Measurements from ENCODE around the gene PTS.

DNA sequence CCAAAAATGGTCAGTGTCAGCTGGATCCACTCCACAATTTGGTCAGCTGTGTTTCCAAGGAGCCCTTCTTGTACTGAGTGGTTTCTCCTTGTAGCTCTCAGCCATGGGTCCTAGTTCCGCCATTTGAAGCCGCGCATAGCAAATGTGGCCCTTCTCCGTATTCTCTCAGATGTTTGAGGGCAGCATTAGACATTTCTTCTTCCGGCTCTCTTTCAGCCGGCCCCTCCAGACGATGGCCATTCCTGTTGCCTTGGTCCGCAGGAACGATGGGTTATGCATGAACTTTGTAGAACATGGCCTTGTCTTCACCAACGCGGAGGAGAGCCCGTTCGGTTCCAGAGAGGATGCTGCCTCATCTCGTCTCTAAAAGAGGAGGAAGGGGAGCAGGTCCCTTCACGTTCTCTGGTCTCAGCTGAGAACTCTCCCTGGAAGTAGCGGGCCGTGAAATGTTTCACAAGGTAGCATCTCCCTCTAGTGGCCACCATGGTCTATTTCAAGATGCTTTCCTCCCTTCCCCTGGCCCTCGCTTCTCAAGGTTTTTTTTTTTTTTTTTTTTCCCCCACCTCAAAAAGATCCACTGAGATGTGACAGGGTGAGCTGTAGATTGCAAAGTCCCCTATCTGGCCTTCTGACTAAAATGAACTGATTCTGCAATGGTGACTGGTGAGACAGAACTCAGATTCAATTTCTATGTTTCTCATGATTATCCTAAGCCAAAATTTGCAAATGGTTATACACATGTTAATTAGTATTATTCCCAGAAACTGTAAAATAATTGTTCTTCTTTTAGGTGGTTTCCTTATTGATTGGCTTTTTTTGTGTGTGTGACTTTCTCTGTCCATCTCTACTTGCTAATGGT, 54.3 kb downstream of the PTS start:
- TF ChIP-seq, protein P1, sequence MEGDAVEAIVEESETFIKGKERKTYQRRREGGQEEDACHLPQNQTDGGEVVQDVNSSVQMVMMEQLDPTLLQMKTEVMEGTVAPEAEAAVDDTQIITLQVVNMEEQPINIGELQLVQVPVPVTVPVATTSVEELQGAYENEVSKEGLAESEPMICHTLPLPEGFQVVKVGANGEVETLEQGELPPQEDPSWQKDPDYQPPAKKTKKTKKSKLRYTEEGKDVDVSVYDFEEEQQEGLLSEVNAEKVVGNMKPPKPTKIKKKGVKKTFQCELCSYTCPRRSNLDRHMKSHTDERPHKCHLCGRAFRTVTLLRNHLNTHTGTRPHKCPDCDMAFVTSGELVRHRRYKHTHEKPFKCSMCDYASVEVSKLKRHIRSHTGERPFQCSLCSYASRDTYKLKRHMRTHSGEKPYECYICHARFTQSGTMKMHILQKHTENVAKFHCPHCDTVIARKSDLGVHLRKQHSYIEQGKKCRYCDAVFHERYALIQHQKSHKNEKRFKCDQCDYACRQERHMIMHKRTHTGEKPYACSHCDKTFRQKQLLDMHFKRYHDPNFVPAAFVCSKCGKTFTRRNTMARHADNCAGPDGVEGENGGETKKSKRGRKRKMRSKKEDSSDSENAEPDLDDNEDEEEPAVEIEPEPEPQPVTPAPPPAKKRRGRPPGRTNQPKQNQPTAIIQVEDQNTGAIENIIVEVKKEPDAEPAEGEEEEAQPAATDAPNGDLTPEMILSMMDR (IDR thresholded peaks at IDR 0.05; ENCODE audit: low read depth, low read length, missing input control): peak; percentile 86
- TF ChIP-seq EGR1 (IDR thresholded peaks at IDR 0.05; ENCODE audit: low read depth in 2 of 2) (peak in 1 of 2 donors; percentile 9), GABPA (IDR thresholded peaks at IDR 0.05 in 1 of 2, conservative IDR thresholded peaks at IDR 0.05 in 1 of 2) (no peak), TAF1 (conservative IDR thresholded peaks at IDR 0.05) (no peak), JUND (IDR thresholded peaks at IDR 0.05) (no peak)

Data from liver (tissue), 3 donors.